VCaP (cell line): ENCODE results near the gene MARCHF11.

Experiments used
- H3K27ac ChIP-seq: fragments of 450-650 bp; 2 replicates; pipeline ENCODE4 v1.5.1; 2017
- TF ChIP-seq, protein P1 (sequence below): fragments of 450-650 bp; conservative IDR thresholded peaks from 2 replicates; pipeline ENCODE4 v1.5.1; 2017; ENCODE audit warnings: mild to moderate bottlenecking, moderate library complexity

MARCHF11 gene

GRCh38 chr5:16057277-16057676, 122.3 kb downstream of the MARCHF11 start:
- H3K27ac ChIP-seq: no peak overlapping the region
- TF ChIP-seq, protein P1, sequence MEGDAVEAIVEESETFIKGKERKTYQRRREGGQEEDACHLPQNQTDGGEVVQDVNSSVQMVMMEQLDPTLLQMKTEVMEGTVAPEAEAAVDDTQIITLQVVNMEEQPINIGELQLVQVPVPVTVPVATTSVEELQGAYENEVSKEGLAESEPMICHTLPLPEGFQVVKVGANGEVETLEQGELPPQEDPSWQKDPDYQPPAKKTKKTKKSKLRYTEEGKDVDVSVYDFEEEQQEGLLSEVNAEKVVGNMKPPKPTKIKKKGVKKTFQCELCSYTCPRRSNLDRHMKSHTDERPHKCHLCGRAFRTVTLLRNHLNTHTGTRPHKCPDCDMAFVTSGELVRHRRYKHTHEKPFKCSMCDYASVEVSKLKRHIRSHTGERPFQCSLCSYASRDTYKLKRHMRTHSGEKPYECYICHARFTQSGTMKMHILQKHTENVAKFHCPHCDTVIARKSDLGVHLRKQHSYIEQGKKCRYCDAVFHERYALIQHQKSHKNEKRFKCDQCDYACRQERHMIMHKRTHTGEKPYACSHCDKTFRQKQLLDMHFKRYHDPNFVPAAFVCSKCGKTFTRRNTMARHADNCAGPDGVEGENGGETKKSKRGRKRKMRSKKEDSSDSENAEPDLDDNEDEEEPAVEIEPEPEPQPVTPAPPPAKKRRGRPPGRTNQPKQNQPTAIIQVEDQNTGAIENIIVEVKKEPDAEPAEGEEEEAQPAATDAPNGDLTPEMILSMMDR: no peak

- no peak overlapping the region for H3K27ac ChIP-seq
- TF ChIP-seq, protein P1: no peak
These were observed 128.3 kb downstream of the MARCHF11 start for GRCh38 chr5:16051246-16051755.

DNA sequence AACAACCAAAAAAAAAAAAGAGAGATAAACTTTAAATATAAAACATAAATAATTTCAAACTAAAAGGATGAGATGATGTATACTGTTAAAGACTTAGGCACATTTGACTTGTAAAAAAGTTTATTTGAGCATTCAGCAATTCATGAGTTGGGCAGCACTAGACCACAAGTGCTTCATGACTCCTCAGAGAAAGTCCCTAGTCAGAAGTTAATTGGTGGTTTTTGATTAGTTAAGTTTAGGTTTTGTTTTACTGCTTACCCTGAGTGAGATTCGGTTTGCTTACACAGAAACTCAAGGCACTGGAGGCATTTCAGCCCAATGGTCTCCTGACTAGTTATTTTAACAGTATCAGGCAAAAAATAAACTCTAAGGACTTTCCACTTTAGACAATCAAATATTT, 129.2 kb downstream of the MARCHF11 start:
- TF ChIP-seq, protein P1: no peak
- H3K27ac ChIP-seq: no peak overlapping the region

- H3K27ac ChIP-seq: no peak overlapping the region
- TF ChIP-seq, protein P1: no peak
These were observed 129.8 kb downstream of the MARCHF11 start for GRCh38 chr5:16049761-16050160.

DNA sequence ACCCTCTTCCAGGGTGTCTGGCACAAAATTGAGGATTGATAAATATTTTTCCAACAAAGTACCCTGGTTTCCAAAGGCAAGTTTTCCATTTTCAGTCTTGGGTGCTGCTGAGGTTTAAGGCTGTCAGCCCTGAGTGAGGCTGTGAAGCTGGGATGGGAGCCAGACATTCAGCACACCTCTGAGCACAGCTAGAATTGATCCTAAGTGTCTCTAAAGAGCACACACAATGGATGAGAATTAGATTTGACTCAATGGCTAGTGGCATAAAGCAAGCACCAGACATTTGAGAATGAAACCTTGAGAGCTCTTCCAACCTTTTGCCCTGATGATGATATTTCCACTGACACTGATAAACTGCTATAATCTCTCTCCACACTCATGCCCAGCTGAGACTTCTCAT, 131.5 kb downstream of the MARCHF11 start:
- H3K27ac ChIP-seq: no peak overlapping the region
- TF ChIP-seq, protein P1: no peak

DNA sequence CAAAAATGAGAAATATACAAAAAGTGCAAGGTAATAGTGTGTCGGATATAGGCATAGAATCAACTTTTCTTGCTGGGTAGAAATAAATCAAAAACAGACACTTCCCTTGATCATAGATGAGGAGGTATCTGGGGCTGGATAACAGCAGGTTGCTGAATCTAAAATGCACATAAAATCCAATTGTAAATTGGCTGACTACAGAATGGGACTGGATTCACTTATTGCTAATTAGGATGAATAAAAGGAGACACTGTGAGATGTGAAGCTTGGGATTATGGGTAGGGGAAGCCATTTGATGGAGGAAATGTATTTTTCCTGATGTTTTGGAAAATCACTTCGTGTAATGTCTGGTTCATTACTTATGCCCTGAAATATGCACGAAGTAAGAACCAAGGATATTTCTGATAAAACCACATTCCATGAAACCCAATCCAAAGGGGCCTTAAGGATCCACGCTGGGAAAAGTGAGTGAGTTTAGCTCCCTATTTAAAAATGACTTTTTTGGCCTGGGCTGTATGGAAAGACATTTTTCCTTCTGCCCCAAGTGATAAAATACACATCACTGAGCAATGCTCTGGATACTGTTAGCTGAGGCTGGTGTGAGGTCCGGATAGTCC, 136.1 kb downstream of the MARCHF11 start:
- H3K27ac ChIP-seq: no peak overlapping the region
- TF ChIP-seq, protein P1: no peak

DNA sequence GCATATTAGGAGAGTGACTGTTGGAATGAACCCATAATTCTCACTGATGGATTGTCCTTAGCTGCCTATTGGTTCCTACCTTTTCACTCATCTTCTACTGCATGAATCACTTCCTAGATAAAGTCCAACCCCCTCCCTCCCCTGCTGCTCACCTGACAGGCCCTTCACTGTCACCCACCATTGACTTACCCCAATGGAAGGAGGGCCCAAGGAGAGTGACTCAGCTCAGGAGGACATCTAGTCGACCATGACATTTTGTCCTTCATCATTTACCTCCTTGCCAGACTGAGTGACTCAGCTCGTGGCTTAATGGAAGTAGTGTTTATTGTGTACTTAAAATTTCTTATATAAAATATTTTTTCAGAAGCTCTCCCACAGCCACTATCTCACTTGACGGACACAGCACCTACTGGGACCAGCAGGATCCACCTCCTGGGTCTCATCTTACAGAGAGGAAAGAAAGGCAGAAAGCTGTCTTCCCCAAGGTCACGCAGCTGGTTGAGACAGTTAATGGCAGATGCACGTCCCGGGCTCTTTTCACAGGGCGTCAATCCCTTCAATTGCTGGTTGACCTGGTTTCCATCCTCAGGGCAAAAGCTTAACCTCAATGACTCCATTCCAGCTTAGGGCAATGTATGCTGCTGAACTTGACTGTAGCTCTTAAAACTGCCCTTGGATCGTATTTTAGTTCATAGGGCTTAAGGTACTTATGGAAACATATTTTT, 142.3 kb downstream of the MARCHF11 start:
- H3K27ac ChIP-seq: no peak overlapping the region
- TF ChIP-seq, protein P1: no peak
